Measurements from ENCODE around the gene RFESD.

DNA sequence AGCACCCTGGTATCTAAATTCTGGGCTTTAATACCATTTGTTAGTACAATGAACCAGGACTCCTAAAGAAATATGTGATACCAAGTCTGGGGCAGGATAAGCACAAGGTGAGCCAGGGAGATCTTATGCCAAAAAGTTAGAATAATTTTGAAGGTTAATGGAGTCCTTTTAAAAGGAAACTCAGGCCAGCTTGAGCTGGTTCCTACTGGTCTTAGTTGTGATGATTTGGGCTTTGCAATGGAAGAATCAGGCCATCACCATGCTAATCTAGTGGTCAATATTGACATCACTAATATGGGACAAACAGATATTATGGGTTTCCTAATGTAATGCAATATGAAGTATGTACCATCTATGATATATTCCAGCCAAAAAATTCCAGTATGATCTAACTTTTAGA lies 43.8 kb downstream of the RFESD start:
- TF ChIP-seq CEBPB (IDR thresholded peaks at IDR 0.05; ENCODE audit: borderline replicate concordance in 1 of 2, low read depth in 2 of 2, low read length in 2 of 2), result no peak
- TF ChIP-seq, protein P1, sequence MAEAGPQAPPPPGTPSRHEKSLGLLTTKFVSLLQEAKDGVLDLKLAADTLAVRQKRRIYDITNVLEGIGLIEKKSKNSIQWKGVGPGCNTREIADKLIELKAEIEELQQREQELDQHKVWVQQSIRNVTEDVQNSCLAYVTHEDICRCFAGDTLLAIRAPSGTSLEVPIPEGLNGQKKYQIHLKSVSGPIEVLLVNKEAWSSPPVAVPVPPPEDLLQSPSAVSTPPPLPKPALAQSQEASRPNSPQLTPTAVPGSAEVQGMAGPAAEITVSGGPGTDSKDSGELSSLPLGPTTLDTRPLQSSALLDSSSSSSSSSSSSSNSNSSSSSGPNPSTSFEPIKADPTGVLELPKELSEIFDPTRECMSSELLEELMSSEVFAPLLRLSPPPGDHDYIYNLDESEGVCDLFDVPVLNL (IDR thresholded peaks at IDR 0.05; ENCODE audit: low read depth, low read length), result no peak
- no peak for TF ChIP-seq NBN (IDR thresholded peaks at IDR 0.05)

Measured in GM12878 (cell line).